Measurements from ENCODE around the gene TEX10.
"Not testable (repeated sequence)": the region's sequence is repeated elsewhere in the genome, so short reads cannot be mapped to it uniquely, and the experiment has no call there.

Gene TEX10

DNA sequence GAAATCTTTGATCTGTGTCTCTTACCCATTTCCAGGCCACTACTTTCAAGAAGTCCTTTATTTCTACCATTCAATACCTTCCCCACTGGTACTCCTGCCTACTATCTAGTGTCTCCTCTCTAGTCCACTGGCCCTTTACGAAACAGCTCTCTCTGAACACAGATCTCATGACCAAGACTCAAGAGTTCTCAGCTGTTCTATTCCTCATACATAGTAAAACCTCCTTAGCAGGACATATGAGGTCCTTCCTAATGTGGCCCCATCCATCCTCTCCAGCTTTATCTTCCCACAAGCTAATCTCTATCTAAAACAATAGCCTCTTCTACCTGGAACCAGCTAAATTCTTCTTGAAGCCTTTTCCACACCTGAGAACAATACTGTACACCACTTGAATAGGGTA lies 2.6 kb downstream of the TEX10 start:
- DNase-seq (ENCODE audit: low read depth in 2 of 2) = no peak

DNA sequence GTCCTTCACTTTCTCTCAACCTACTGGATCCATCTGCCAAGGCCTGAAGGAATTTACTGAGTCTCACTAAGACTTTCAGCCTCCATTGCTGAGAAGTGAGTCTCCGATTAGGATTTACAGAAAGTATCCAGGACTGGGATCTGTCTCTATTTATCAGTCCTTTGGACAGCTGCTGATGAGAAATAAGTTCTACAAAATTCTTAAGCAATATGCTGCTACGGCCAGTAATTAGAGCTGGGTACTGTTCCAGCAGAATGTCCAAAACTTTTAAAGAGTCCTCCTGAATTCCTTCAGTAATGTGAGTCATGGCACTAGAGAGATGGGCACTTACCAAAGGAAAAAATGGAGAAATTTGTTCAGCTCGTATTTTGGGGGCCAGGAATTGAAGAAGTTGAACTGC lies 5.9 kb downstream of the TEX10 start:
- no peak for DNase-seq (ENCODE audit: low read depth in 2 of 2)

DNA sequence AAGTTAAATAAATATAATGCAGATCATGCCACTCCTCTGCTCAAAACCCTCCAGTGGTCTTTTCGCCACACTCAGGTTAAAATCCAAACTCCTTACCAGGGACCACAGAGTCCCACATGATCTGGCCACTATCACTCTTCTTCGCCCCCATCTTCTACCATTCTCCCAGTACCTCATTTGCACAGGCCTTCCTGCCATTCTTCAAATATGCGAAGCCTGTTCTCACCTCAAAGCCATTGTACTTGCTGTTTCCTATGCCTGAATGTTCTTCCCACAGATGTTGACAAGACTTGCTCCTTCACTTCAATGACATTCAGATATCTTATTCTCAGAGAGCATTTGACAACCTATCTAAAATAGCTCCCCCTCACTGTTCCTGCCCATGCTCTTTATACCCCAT lies 10.9 kb downstream of the TEX10 start:
- DNase-seq (ENCODE audit: low read depth in 2 of 2) = no peak

DNA sequence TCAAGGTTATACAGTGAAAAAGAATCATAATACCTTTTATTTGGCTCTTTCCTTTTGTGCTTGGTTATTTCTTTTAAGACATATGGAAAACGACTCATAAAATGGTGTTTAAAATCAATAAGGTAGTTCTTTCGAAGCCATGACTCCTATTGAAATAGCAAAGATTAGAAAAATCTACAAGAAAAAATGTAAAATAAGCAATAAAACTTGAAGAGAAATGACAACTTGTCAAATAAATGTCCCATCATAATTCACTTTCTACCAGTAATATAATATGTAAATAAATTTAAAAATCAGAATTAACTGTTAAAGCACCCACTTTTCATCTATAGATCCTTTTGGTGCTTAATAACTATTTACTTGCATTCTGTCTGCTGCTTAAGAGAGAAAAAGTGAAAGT lies 12.5 kb downstream of the TEX10 start:
- DNase-seq (ENCODE audit: low read depth in 2 of 2) = no peak

DNA sequence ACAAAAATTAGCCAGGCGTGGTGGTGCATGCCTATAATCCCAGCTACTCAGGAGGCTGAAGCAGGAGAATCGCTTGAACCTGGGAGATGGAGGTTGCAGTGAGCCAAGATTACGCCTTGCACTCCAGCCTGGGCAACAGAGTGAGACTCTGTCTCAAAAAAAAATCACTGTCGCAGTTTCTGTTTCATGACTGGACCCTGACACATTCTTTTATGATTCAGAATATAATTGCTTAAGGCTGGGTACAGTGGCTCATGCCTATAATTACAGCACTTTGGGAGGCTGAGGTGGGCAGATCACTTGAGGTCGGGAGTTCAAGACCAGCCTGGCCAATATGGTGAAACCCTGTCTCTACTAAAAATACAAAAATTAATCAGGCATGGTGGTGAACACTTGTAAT lies 14.0 kb downstream of the TEX10 start:
- not testable (repeated sequence) for DNase-seq (ENCODE audit: low read depth in 2 of 2)

DNA sequence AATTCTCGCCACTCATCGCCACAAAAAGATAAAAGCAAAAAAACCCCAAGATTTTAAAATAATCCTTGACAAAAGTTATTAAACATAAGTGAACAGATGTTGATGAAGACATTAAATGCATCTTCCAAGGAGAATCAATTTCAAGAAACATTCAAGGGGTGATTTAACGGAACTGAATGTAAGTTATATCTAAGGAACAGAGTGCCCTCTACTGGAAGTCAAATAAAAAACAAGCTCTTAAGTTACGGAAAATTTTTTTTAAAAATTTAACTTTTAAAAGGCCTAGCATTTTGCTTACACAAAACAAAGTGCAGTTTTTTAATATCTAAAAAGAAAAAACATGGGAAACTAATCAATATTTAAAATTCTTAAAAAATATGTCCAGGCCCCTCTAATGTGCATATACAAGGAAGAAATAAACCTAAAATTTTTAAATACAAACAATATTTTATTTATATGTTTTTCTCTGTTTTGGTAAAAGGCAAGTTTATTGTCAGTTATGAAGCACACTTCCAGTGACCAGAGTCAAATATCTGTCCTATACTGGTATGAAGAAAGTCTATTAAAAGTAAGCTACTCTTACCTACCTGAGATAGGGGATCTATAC lies 28.0 kb downstream of the TEX10 start:
- no peak for DNase-seq (ENCODE audit: low read depth in 2 of 2)

DNA sequence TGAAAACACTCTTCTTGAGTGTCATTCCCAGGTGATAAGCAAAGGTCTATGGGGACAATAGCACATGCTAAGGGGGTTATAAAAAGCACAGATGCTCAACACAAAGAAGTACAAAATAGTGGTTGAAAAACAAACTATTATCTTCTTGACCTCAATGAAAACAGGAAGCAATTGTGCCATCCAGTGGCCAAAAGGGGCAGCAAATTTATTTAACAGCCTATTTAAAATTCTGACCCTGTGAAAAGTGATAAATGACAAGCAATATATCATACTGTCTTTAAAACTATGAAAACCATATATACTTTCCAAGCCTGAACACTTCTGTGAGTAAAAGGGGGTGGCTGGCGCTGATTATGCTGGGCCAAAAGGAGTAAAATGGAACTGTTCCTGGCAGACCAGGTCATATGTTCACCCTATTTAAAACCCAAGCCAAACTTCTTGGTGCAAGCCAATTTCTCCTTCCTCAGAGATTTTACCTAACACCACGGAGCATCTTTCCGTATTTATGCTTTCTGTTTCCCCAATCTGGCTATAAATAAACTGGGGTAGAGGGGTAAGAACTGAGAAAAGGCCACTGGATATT lies 29.7 kb downstream of the TEX10 start:
- no peak for DNase-seq (ENCODE audit: low read depth in 2 of 2)

DNA sequence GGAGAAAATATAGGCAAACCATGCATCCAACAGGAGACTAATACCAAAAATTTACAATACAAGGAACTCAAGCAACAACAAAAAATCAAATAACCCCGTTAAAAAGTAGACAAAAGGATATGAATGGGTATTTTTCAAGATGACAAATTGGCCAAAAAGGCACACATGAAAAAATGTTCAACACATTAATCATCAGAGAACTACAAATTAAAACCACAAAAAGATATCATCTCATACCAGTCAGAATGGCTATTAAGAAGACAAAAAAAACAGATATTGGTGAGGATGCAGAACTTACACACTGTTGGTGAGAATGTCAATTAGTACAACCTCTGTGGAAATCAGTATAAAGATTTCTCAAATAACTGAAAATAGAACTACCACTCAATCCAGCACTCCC lies 35.0 kb downstream of the TEX10 start:
- no peak for DNase-seq (ENCODE audit: low read depth in 2 of 2)

DNA sequence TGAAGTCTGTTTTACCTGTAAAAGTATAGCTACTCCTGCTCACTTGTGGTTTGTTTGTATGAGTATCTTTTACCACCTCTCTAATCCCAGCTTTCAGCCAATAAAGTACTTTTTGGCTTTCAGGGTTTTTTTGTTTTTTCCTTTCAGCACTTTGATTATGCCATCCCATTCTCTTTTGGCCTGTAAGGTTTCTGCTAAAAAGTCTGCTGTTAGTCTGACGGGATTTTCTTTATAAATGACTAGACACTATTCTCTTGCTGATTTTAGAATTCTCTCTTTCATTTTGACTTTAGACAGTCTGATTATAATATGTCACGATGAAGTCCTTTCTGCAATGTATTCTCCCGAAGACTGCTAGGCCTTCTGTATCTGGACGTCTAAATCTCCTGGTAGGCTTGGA lies 37.2 kb downstream of the TEX10 start:
- no peak for DNase-seq (ENCODE audit: low read depth in 2 of 2)

DNA sequence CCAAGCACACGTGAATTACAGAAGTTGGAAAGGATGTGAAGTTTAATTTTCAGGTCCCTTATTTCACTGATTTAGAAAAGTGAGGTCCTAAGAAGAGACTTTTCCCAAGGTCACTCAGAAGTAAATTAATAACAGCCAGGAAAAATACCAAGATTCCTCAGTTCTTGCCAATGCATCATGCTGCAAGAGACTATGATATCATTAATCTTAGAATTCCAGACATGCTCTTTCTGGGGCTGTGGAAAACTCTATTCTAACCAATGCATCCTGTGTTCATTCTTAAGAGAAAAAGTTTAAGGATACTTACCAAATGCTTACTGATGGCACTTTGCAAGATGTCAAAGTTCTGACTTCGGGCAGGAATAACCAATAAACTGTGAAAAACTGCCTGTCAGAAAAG lies 42.8 kb downstream of the TEX10 start:
- no peak for DNase-seq (ENCODE audit: low read depth in 2 of 2)

DNA sequence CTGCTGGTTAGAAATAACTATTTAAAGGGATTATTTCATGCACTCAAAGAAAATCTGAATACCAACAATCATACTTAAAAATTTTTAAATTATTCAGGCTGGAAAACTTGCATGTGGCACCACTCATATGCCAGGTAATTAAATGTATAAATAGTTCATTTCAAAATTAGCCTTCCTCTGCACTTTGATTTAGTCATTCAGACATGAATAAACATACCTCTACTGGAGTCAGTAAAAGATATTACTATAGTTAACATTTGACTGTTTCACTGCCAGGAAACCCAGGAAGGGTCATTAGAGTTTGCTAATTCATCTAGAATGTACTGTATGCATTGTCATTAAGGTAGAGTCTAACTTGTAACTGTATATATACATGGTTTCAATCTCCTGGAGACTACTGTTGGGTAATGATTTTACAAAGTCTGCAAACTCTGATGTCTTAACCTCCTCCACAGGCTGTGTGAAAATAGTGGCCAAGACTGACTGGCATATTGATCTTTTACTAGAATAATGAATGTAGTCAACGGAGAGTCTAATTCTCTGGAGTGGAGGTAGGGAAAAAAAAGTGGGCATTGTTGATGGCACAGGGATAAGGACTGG lies 43.7 kb downstream of the TEX10 start:
- no peak for DNase-seq (ENCODE audit: low read depth in 2 of 2)

DNA sequence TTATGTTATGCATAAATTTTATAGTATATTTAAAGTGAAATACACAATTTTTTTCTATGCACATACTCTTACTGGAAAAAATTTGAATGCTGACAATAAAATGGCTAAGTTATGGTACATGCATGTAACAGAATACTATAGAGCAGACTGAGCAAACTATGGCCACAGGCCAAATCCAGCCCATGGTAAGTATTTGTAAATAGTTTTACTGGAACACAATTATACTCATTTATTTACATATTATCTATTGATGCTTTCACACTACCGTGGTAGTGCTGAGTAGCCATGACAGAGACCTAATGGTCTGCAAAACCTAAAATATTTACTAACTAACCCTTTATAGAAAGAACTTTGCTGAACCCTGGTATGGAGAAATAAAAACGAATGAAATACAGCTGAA lies 45.7 kb downstream of the TEX10 start:
- no peak for DNase-seq (ENCODE audit: low read depth in 2 of 2)

DNA sequence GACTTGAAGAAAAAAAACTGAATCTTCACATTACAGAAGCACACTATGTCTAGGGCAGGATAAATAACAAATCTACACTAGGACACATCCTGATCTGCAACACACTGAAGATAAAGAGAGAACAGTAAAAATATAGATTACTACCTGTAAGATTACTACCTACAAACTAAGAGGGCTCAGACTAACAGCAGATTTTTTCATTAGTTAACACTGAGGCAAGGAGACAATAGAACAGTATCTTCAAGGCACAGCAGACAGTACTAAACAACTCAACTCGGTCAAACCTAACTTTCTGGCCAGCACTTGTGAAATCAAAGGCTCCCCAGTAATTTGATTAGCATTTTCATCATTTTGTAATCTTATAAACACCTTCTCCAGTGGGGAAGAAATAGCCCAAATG lies 46.5 kb downstream of the TEX10 start:
- no peak for DNase-seq (ENCODE audit: low read depth in 2 of 2)

DNA sequence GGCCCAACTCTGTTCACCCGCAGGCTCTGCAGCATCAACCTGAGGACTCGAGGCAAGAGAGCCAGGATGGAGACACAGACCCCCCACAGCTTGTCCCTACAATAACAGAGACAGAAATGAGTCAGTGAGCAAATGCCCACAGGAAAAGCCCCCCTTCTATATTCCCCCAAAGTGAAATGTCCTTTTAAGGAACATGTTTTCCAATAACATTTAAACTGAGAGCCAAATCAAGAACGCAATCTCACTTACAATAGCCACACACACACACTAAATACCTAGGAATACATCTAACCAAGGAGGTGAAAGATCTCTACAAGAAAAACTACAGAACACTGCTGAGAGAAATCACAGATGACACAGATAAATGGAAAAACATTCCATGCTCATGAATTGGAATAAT lies 49.0 kb downstream of the TEX10 start:
- no peak for DNase-seq (ENCODE audit: low read depth in 2 of 2)

DNA sequence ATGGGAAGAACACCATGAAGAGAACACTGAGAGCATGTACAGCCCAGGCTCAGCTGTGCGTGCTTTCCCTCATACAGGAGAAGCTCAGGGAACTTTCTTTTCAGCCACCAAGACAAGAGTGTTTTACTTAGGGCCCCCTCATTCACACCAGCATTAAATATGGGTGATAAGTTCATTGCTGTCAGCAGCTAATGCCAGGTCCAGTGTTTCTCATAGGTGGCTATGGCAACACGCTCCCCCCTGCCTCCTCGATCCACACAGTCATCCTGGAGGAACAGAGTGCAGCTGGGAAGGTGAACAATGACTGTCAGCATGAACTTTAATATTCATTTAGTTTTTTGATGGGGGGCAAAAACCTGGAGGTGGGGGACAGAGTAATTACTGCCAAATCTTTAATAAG lies 54.4 kb downstream of the TEX10 start:
- no peak for DNase-seq (ENCODE audit: low read depth in 2 of 2)

DNA sequence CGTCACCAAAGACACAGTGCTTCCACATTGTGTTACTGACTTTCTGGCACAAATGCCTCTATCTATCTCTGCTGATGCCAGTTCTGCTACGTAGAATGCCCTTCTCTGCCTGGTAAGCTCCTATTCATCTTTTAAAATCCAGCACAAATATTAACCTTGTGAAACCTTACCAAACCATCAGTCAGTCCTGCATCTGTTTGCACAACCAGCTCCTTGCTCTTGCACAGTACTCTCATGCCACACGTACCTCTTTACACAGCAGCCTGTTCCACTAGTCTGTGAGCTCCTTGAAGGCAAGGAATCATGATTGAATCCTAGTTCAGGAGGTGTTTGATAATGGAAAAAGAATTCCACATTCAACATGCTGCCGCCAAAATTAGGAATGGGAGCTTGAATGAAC lies 56.3 kb downstream of the TEX10 start:
- no peak for DNase-seq (ENCODE audit: low read depth in 2 of 2)

DNA sequence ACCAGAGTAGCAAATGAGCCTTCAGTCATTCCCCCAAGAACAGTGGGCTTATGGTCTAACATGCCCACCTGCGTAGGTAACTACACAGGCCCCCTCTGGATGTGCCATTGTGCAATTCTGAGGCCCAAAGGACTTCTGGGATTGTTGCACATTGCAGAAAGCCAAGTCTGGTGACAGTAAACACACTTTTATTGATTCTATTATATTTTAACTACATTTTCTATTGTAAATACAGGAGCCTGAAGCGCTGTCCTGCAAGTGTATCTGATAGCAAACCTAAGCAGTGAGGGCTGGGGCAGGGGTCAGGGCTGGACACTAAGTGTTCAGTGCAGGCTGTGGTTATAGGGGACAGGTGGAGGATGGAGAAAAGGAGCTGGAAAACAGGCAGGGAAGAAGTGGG lies 57.5 kb downstream of the TEX10 start:
- no peak for DNase-seq (ENCODE audit: low read depth in 2 of 2)

DNA sequence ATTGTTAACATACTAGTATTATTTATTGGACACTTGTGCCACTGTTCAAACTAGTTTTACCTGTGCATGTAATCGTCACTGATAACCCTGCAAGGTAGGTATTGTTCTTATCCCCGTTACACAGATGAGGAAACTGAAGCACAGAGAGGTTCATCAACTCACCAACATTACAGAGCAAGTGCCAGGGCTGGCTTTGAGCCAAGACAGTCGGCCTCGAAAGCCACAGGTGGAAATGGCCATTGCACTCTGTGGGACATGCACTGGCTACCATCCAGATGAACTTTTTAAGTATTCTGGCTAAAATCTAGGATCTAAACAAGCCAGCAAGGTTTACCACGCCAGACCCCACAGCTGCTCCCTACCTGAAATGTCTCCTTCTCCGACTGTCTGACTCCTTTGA lies 57.9 kb downstream of the TEX10 start:
- no peak for DNase-seq (ENCODE audit: low read depth in 2 of 2)

DNA sequence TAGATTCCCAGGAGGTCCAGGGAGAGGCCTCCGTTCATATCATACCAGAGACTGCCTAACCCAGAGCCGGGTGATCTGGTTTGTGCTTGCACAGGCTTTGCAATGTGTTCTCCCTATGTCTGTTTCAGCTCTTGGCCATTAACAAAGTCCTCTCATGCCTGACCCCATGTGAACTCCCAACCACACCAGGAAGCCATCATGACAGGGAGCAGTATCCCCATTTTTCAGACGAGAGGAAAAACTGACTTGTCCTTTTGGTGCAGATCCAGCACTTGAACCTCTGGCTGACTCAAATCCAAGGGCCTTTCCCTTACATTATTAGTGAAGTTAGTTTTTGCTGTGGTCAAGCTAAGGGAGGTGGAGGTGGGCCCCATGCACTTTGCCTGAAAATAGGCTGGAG lies 58.4 kb downstream of the TEX10 start:
- DNase-seq (ENCODE audit: low read depth in 2 of 2) = no peak

DNA sequence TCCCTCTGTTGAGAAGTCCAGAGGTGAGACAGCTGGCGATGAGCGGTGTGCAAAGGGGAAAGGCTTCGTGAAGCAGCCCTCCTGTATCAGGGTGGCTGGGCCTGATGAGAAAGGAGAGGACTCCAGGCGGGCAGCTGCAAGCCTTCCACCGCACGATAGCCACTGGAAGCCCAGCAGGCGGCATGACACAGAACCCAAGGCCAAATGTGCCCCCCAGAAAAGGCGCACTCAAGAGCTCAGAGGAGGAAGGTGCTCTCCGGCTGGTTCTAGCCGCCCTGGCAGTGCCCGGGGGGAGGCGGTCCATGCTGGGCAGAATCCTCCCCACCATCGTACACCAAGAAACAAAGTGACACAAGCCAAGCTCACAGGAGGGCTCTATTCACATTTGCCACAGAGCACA lies 60.3 kb downstream of the TEX10 start:
- no peak for DNase-seq (ENCODE audit: low read depth in 2 of 2)

DNA sequence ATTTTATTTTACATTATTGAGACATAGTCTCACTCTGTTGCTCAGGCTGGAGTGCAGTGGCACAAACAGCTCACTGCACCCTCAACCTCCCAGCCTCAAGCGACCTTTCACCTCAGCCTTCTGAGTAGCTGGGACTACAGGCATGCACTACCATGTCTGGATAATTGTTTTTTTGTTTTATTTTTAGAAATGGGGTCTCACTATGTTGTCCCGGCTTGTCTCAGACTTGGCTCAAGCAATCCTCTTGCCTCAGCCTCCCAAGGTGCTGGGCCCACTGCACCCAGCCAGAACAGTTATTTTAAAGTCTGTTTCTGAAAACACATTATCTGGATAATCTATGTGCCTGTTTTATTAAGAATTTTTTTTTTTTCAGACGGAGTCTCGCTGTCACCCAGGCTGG lies 62.0 kb downstream of the TEX10 start:
- DNase-seq (ENCODE audit: low read depth in 2 of 2) = no peak

DNA sequence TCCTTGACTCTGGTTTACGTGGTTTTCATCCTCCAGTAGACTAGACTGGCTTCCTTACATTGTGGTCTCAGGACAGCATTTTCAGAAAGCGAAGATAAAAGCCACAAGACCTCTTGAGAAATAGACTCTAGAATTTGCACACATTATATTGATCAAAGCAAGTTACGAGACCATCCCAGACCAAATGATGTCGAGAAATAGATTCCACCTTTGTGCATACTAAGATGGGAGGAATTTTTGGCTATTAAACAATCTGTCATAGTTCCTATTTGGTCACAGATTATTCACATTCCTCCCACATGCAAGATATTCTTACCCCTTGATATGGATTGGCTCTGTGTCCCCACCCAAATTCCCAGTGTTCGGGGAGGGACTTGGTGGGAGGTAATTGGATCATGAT lies 65.6 kb downstream of the TEX10 start:
- no peak for DNase-seq (ENCODE audit: low read depth in 2 of 2)

DNA sequence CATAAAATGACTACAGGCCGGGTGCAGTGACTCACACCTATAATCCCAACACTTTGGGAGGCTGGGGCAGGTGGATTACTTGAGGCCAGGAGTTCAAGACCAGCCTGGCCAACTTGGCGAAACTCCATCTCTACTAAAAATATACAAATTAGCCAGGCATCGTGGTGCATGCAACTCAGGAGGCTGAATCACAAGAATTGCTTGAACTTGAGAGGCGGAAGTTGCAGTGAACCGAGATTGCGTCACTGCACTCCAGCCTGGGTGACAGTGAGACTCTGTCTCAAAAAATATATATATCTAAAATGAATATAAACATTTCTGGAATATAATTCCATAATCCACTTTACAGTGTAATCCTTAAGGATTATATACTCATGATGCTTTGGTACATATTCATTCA lies 66.5 kb downstream of the TEX10 start:
- no peak for DNase-seq (ENCODE audit: low read depth in 2 of 2)

DNA sequence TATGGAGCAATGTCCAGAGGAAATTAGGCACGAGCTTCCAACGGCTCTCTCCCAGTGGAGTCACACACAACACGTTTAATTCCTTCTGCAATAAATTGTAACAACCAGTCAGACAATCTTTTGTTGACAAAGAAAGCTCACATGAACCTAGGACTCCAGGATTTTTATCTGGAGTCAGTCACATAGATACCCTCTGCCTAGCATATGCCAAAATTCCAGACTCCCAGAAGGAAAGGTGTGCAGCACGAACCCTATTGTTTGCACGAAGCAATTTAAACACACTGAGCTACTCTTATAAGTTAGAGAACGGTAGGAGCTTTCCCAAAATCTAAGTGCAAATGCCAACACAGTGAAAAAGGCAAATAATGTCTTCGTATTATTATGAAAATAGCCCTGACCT lies 67.1 kb downstream of the TEX10 start:
- DNase-seq (ENCODE audit: low read depth in 2 of 2) = no peak
